ENCODE results near the gene GMPPA.
A peak's percentile ranks its signal among the peaks of the same experiment; 100 is the strongest.

The GMPPA gene

DNA sequence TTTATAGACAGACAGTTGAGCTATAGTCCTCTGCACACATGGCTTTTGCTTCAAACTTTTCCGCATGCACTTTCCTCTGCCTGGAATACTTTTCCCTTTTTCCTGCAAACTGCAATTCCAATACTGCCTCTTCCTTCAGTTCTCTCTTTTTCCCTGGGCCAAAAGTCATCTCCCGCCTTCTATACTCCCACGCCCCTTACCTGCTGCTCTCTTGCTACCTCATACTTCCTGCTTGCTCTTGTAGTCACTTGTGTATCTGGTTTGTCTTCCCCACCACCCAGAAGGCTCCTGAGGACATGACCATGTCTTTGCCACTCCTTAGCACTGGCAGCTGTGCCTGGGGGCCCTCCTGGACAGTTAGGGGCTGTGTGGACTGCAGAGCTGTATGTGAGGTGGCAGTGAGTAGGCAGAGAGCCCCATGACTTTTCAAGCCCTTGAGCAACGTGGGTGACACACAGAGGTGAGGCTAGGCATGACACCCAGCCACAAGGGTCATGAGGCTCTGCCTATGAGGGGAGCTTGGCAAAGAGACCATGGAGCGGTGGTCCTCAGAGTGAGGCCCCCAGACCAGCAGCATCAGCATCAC is 40.8 kb upstream of the GMPPA start:
- TF ChIP-seq, protein P1, sequence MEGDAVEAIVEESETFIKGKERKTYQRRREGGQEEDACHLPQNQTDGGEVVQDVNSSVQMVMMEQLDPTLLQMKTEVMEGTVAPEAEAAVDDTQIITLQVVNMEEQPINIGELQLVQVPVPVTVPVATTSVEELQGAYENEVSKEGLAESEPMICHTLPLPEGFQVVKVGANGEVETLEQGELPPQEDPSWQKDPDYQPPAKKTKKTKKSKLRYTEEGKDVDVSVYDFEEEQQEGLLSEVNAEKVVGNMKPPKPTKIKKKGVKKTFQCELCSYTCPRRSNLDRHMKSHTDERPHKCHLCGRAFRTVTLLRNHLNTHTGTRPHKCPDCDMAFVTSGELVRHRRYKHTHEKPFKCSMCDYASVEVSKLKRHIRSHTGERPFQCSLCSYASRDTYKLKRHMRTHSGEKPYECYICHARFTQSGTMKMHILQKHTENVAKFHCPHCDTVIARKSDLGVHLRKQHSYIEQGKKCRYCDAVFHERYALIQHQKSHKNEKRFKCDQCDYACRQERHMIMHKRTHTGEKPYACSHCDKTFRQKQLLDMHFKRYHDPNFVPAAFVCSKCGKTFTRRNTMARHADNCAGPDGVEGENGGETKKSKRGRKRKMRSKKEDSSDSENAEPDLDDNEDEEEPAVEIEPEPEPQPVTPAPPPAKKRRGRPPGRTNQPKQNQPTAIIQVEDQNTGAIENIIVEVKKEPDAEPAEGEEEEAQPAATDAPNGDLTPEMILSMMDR (IDR thresholded peaks at IDR 0.05; ENCODE audit: insufficient read depth, low read depth, low read length, missing control alignments), result peak; percentile 21
- peak; percentile 25 for DNase-seq (ENCODE audit: low read depth)
- no peak overlapping the region for H3K4me3 ChIP-seq (ENCODE audit: low read depth, low read length)

- TF ChIP-seq, protein P1 (IDR thresholded peaks at IDR 0.05; ENCODE audit: insufficient read depth, low read depth, low read length, missing control alignments), result no peak
- DNase-seq (ENCODE audit: low read depth), result no peak
- H3K4me3 ChIP-seq (ENCODE audit: low read depth, low read length), result no peak overlapping the region
Observed at GRCh38 chr2:219458996-219459395, 39.7 kb upstream of the GMPPA start.

DNA sequence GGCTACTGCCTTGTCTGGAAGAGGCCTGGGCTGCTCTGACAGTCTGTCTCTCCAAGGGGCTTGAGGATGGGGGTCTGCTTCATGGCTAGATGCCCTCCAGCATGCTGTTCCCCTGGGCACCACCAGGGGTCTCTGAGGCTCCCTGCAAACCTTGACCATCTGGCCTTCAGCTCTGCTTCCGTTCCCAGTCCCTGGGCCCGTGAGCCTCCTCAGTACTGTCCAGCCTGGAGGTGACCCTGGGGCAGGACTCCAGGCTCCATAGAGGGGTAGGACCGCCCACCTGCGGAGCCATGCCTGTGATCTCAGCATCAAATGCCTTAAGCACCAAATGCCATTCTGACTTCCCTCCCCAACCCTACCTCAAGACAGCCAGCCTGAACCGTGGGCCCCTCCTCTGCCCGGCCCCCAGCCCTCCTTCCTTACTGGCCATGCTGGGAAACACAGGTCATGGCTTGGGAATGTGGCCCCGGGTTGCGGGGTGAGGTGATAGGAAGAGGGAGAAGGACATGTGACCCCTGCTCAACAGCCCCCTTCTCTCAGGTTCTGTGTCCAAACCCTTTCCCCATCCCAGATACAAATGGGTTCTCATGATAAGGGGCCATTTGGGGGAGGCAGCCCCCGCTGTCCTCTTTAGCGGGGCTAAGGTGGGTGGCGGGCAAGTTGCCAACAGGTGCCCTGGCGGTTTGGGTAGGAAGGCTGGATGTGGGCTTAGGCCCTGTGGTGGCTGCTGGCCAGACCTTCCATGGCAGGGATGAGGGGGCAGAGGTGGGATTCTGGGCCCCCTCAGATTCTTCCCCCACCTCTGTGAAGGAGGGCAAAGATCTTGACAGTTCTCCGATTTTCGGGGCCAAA is 39.0 kb upstream of the GMPPA start:
- TF ChIP-seq, protein P1 (IDR thresholded peaks at IDR 0.05; ENCODE audit: insufficient read depth, low read depth, low read length, missing control alignments), result peak; percentile 94
- DNase-seq (ENCODE audit: low read depth), result peak; percentile 52
- H3K4me3 ChIP-seq (ENCODE audit: low read depth, low read length), result no peak overlapping the region

DNA sequence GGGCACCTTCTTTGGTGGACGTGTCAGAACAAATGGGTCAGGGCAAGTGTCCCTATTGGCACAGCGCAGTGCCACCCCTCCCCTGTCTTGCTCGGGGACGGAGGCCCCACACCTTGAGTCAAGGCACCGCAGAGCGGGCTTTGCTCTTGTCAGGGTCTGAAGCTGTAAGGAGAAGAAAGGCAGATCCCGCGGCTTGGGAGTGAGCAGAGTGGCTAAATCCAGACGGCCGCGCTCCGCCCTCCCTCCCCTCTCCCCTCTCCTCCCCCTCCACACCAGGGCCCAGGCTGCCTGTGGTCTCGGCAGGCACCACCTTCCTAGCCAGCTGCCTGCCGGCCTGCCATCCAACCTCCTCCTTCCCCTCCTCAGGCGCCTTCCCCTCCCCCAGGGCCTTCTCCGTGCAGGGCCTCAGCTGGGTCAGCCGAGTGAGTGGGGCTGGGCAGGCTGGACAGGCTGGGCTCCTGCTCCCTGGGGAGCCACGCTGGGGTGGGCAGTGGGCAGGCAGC is 38.2 kb upstream of the GMPPA start:
- no peak overlapping the region for H3K4me3 ChIP-seq (ENCODE audit: low read depth, low read length)
- no peak for DNase-seq (ENCODE audit: low read depth)
- TF ChIP-seq, protein P1 (IDR thresholded peaks at IDR 0.05; ENCODE audit: insufficient read depth, low read depth, low read length, missing control alignments), result no peak

- TF ChIP-seq, protein P1 (IDR thresholded peaks at IDR 0.05; ENCODE audit: insufficient read depth, low read depth, low read length, missing control alignments), result no peak
- H3K4me3 ChIP-seq (ENCODE audit: low read depth, low read length), result no peak overlapping the region
- DNase-seq (ENCODE audit: low read depth), result peak; percentile 40
Observed at GRCh38 chr2:219461047-219461514, 37.6 kb upstream of the GMPPA start.

DNA sequence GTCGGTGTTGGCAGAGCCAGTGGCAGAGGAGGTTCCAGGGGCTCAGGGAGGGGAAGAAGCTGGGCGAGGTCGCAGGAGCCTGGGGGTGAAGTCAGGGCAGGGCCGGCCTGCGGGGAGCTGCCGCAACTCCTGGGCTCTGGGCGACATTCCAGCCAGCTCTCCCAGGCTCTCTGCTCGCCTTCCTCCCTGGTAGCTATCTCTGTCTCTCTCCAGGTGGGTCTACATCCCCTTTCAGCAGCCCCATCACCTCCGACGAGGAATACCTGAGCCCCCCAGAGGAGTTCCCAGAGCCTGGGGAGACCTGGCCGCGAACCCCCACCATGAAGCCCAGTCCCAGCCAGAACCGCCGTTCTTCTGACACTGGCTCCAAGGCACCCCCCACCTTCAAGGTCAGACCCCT is 37.0 kb upstream of the GMPPA start:
- no peak for DNase-seq (ENCODE audit: low read depth)

More for the DNA sequence above, 37.0 kb upstream of the GMPPA start:
- TF ChIP-seq, protein P1 (IDR thresholded peaks at IDR 0.05; ENCODE audit: insufficient read depth, low read depth, low read length, missing control alignments), result no peak
- no peak overlapping the region for H3K4me3 ChIP-seq (ENCODE audit: low read depth, low read length)
